Stimulated activated CD4-positive, alpha-beta T cell treated with anti-CD3 and anti-CD28 coated beads, Interleukin-1b, Interleukin-23, amount 100 ng/mL, for 4 hours (primary cell): ENCODE results near the gene FDXACB1.
"Not testable (repeated sequence)": the region's sequence is repeated elsewhere in the genome, so short reads cannot be mapped to it uniquely, and the experiment has no call there.

Experiments
- DNase-seq, 2 donors: peaks; one replicate each; pipeline ENCODE4 v3.0.0-alpha.2; 2020; ENCODE audit warnings: low read depth in 2 of 2

FDXACB1 gene

GRCh38 chr11:111908639-111909305 is 29.8 kb upstream of the FDXACB1 start:
- DNase-seq, result no peak

GRCh38 chr11:111906680-111907079 is 27.7 kb upstream of the FDXACB1 start:
- no peak for DNase-seq

- no peak for DNase-seq
Measured at GRCh38 chr11:111905411-111905810, 26.4 kb upstream of the FDXACB1 start.

GRCh38 chr11:111886844-111887243 is 7.9 kb upstream of the FDXACB1 start:
- DNase-seq, result no peak

DNA sequence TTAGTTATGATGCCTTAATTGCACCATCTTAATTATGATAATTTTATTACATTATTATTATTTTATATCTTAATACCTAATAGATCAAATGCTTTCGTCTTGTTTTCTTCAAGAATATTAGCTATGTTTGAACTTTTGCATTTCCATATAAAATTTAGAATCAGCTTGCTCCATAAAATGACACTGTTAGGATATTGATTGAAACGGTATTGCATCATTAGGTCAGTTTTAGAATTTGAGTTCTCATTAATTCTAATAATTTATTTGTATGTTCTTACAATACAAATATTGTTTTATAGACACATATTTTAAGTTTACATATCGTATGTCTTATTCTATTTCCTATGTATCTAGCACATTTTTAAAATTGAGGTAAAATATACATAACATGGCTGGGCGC is 7.1 kb upstream of the FDXACB1 start:
- DNase-seq, result no peak

GRCh38 chr11:111885053-111885452 is 6.1 kb upstream of the FDXACB1 start:
- DNase-seq, result not testable (repeated sequence)

DNA sequence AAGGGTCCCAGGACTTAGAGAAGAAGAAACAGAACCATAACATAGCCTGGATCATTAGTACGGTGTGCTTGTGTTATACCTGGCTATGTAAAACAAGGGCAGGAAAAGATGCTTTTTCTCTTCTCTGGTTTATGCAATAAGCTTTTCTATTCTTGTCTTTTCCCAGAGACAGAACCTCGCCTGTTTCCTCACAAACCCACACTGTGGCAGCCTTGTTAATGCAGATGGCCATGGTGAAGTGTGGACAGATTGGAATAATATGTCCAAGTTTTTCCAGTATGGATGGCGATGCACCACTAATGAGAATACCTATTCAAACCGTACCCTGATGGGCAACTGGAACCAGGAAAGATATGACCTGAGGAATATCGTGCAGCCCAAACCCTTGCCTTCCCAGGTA is 3.2 kb upstream of the FDXACB1 start:
- no peak for DNase-seq

DNA sequence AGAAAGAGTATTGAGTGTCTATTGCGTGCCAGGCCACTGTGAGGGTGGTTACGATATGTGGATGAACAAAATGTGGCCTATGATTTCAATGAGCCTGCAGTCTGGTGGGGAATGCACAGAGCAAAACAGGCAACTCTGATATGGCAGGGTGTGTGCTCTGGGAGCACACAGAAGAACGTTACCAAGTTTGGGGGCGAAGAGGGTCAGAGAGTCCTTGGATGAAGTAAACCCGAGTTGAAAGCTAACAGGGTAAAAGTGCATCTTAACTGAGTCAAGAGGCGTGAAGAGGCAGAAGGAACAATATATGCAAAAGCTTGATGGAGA is 634 bp upstream of the FDXACB1 start:
- DNase-seq, result no peak

- no peak for DNase-seq
Measured at GRCh38 chr11:111878385-111878848, 548 bp downstream of the FDXACB1 start.

GRCh38 chr11:111871693-111872161 is 7.2 kb downstream of the FDXACB1 start:
- DNase-seq, result no peak

DNA sequence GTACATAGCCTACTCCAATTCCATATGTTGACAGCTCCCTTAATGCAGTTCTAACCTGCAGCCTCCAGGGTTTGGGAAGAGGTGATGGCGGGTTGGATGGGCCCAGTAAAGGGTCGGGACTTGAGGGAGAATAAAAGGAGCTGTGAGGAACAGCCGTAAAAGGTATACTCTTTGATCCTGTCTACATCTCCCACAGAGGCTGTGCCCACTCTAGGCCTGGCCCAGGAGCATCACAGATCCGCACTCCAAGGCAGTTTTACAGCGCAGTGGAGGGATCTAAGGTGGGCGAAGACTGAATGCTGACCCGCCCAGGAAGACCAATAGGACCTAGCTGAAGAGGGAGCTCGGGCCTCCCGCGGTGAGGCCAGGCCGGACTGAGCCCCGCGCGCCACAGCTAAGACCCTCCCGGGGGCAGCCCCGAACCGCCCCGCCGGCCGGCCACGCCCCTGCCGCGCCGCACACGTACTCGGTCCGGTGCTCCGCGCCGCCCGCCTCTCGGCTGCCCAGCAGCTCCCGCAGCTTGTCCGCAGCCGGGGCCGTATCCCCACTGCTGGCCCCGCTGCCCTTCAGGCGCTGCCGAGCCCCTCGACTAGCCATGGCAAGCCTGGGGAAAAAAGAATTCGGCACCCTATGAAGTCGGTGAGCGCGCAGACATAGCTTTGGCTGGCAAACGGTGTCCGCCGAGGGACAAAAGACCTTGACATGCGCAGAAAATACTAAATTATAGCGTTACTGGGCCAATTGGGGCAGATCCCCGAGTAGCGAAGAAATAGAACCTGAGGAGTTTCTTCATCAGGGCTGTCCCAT is 7.9 kb downstream of the FDXACB1 start, which contains the start of gene ALG9:
TSS of gene ALG9 (minus strand) at position 696 of the 807 bp plus-strand sequence. CDS start at position 597, 99 bp downstream.
- peak; percentile 88 to 90 for DNase-seq

DNA sequence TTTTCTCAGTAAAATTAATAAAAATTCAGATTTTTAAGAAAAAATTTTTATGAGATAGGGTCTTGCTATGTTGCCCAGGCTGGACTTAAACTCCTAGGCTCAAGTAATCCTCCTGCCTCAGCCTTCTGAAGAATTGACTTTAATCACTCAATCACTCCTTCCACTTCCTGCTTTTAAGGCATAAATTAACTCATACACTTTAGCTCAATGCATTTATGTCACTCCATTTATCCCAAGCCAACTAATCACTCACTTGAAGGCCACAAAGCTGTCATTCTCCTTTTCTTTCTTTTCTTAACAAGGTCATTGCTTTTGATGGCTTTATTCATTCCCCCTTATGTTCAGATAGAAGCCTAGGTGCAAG is 8.5 kb downstream of the FDXACB1 start:
- no peak for DNase-seq

DNA sequence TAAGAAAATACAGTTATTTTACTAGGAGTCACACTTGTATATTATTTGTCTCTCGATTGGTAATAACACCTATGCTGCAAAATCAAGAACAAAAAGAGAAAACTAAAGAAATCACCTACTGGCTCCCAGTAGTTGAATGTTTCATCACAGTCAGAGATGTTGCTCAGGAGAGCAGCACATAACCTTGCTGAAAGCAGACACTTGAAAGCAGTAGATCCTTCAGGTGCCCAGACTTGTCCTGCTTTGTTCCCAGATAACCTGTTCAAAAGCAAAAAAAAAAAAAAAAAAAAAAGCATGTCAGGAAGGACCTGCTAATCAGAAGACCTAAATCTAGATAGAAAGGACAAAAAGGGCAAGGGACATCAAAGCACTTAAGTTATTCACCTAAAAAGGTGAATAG is 8.9 kb downstream of the FDXACB1 start:
- DNase-seq, result no peak

DNA sequence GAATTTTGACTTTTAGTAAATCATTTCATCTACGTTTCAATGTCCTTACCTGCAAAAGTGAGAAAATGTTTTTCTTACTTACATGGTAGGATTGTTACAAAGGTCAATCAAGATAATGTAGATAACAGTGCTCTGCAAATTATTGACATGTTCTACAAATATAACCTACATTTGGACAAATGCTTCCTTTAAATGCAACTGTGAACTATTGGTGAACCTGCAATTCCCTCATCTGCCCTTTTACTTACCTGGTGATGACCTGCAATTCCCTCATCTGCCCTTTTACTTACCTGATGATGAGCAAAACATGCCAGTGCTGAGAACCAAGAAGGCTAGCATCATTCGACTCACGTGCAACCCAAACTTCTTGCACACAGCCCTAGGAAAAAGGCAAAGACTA is 18.7 kb downstream of the FDXACB1 start:
- no peak for DNase-seq

- DNase-seq, result no peak
Measured at GRCh38 chr11:111855506-111855905, 23.5 kb downstream of the FDXACB1 start.

- DNase-seq, result no peak
Measured at GRCh38 chr11:111852103-111852502, 26.9 kb downstream of the FDXACB1 start.

DNA sequence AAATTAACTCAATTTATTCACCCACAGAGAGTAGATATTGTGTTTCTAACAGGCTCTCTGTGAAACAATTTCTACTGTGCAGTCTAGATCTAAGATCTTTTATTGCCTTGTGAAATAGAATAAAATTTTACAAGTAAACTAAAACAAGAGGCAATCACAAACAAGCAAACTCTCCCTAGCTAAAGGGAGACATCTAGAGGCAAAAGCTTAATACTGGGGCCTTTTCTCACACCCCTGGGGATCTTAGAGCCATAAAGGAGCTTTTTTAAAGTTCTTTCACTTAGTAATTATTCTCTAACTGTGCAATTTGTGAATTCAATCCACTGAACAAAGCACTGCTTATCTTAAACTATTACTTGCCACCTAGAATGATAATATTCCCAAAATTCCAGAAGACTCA is 27.3 kb downstream of the FDXACB1 start:
- DNase-seq, result no peak

DNA sequence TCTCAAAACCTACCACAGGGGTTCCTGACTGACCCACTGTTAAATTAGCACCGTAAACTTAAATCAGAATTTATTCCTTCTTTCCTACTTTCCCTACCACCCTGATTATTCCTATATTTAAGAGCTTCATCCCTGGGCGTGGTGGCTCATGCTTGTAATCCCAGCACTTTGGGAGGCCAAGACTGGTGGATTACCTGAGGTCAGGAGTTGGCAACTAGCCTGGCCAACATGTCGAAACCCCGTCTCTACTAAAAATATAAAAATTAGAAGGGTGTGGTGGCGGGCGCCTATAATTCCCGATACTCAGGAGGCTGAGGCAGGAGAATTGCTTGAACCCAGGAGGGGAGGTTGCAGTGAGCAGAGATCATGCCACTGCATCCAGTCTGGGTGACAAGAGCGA is 27.9 kb downstream of the FDXACB1 start:
- no peak for DNase-seq

- DNase-seq, result no peak
Measured at GRCh38 chr11:111849631-111850030, 29.3 kb downstream of the FDXACB1 start.

DNA sequence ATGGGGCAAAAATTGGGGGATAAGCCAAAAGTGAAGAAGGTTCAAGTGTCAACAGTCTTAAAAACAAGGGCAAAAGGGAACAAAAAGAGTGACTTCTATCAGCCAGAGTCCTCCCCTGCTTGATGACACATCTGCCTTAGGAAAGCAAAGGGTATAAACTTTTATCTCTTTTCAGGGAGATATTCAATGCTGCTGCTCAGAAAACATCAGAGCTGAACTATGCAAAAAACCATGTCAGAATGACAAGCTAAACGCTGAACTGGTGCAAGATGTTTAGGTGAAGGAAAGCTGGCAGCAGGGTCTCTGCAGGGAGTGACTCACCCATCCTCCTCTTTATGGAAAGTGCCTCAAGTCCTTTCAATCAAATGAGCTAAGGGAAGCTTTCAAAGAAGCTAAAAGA is 32.3 kb downstream of the FDXACB1 start:
- DNase-seq, result no peak

GRCh38 chr11:111846063-111846462 is 32.9 kb downstream of the FDXACB1 start:
- no peak for DNase-seq

GRCh38 chr11:111845276-111846028 is 33.5 kb downstream of the FDXACB1 start:
- no peak for DNase-seq

DNA sequence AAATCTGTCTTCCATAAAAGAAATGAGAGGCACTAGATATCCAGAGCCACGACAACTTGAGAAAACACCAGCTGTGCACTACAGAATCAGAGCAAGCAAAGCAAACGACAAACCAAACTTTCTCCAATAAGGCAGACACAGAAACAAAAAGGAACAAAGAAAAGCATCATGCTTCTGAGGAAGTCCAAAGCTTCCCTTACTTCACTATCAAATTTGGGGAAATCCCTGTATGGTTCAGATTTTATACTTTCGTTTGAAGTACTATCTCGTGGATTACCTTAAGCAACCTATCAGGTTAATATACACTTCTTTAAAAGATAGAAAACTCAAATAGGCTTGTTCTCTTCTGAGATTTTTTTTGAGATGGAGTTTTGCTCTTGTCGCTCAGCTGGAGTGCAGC is 35.3 kb downstream of the FDXACB1 start:
- DNase-seq, result no peak
